Coronary artery (tissue), 2 donors: Measurements from ENCODE around the gene FANCD2OS.
A peak's percentile ranks its signal among the peaks of the same experiment; 100 is the strongest.

Experiments
- DNase-seq: peaks from one replicate; pipeline ENCODE4 v3.0.0-alpha.2; 2017; ENCODE audit warnings: low spot score
- H3K27ac ChIP-seq, 2 donors: fragments of 200-600 bp; sonication (generic); one replicate each; pipeline ENCODE4 v1.5.1; 2016 to 2019
- H3K4me3 ChIP-seq: fragments of 200-600 bp; sonication (generic); 2 replicates; pipeline ENCODE4 v1.5.1; 2016; ENCODE audit warnings: mild to moderate bottlenecking, moderate library complexity
- TF ChIP-seq, protein P1 (sequence below): fragments of 200-600 bp; sonication (generic); IDR thresholded peaks from one replicate; pipeline ENCODE4 v1.5.1; 2019; ENCODE audit warnings: antibody characterized with exemption

The FANCD2OS gene

DNA sequence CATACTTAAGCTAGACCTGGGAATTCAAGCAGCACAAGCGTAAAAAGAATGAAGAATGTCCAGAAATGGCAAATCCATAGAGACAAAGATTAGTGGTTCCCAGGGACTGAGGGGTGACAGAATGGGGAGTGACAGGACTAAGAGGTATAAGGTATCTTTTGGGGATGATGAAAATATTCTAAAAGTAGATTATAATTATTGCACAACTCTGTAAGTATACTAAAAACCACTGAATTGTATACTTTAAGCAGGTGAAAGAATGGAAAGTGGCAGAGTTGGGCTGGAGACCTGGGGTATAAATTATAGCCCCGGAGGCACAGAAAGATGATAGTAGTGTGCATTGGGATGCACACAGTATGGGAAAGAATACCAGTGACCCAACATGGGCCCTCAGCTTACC lies 13.0 kb upstream of the FANCD2OS start:
- TF ChIP-seq, protein P1, sequence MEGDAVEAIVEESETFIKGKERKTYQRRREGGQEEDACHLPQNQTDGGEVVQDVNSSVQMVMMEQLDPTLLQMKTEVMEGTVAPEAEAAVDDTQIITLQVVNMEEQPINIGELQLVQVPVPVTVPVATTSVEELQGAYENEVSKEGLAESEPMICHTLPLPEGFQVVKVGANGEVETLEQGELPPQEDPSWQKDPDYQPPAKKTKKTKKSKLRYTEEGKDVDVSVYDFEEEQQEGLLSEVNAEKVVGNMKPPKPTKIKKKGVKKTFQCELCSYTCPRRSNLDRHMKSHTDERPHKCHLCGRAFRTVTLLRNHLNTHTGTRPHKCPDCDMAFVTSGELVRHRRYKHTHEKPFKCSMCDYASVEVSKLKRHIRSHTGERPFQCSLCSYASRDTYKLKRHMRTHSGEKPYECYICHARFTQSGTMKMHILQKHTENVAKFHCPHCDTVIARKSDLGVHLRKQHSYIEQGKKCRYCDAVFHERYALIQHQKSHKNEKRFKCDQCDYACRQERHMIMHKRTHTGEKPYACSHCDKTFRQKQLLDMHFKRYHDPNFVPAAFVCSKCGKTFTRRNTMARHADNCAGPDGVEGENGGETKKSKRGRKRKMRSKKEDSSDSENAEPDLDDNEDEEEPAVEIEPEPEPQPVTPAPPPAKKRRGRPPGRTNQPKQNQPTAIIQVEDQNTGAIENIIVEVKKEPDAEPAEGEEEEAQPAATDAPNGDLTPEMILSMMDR, result no peak
- H3K27ac ChIP-seq, result no peak overlapping the region
- no peak for DNase-seq

DNA sequence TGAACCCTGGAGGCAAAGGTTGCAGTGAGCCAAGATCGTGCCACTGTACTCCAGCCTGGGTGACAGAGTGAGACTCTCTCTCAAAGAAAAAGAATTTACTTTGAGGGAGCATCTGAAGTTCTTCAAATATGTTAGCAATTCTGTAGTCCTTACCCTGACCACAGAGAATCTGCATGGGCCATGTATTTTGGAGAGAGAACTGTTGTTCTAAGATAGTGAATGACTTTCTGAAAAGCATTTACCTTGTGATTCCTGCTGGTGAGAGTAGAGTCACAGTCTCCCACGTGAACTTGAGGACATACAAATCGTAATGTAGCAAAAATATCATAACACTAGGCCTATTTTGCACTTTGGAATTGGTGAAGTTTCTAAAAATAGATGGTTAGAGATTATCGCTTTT lies 11.3 kb upstream of the FANCD2OS start:
- no peak overlapping the region for H3K4me3 ChIP-seq
- DNase-seq, result no peak

More for the DNA sequence above, 13.0 kb upstream of the FANCD2OS start:
- no peak overlapping the region for H3K4me3 ChIP-seq

DNA sequence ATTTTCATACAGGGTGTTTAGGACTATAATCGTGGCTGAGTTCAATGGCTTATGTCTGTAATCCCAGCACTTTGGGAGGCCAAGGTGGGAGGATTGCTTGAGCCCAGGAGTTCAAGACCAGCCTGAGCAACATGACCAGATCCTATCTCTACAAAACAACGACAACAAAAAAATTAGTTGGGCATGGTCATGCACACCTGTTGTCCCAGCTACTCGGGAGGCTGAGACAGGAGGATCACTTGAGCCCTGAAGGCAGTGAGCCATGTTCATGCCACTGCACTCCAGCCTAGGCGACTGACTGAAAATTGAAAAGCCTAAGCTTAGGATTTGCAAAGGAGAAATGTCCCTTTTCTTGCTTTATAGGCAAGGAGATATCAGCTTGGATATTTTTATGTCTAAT lies 8.9 kb upstream of the FANCD2OS start:
- Histone ChIP-seq H3K27ac (no peak overlapping the region), H3K4me3 (peak overlapping the region; percentile 79)
- TF ChIP-seq, protein P1, result no peak
- DNase-seq, result no peak

More for the DNA sequence above, 11.3 kb upstream of the FANCD2OS start:
- no peak overlapping the region for H3K27ac ChIP-seq
- TF ChIP-seq, protein P1, result no peak

DNA sequence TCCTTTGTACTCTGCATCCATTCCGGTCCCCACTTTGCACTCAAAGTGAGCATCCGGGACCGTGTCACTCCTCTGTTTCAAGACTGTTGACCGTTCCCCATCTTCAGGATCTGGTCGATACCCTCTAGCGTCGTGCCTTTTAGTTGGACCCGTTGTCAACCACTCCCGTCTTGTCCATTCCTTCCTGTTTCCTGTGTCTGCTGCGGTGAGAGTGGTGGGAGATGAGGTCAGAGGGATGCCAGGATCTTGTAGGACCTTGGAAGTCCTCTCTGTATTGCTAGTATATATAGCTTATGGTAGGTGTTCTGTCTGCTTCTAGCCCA lies 8.0 kb upstream of the FANCD2OS start:
- TF ChIP-seq, protein P1, result no peak
- Histone ChIP-seq H3K4me3 (peak overlapping the region; percentile 79), H3K27ac (peak overlapping the region; percentile 66 to 87)
- DNase-seq, result no peak

DNA sequence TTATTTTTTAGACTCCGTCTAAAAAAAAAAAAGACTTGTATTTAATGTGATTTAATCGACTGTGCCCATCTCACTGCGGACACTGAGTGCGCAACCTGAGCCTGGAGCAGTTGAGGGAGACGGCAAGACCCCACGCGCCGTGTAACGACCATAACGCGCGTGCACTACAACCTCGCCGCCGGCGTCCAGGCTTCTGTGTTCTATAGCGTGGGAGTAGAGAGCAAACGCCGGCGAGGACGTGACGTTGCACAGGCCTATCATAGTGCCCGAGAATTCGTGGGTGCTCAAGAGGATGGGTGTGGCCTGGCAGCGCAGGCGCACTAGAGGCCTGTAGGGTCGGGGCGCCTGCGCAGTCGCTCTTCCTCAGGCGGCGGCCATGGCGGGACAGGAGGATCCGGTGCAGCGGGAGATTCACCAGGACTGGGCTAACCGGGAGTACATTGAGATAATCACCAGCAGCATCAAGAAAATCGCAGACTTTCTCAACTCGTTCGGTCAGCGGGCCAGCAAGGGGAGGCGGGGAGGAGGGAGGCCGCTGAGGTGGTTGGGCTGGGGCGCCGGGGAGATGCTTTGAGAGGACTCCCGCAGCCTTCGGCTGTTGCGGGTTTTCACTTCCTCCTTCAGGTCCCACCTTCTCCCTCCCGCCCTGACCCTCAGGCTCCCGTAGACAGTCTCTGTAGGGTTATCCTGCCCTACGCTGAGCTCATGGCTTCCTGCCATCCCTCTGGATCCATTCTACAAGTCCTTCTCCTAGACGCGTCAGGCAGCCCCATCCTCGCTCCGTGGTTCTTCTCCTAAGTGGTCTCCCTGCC lies 7.5 kb upstream of the FANCD2OS start, which contains the start of gene BRK1:
Gene BRK1, plus strand, starts transcription at position 350 of the 812 bp plus-strand sequence. Its CDS starts 27 bp downstream, at position 377.
- peak; percentile 94 for DNase-seq
- TF ChIP-seq, protein P1, result no peak
- H3K27ac ChIP-seq, result peak within 1 kb of the TSS; percentile 66 to 87

DNA sequence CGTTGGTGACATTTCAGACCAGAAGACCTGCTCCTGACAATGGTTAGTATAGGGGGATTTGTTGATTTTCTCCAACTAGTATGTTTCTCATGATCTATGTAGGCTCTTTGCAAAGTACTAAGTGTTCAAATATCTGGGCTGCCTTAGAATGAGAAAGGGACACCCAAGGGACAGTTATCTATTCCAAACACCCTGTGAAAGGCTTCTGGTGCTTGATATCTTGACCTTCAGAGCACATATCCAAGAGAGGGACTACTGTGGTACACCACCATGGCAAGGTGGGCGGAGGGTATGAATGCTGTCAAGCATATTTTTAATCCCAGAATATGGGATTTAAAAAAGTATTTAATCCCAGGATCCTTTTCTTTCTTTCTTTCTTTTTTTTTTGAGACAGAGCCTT lies 1.1 kb downstream of the FANCD2OS start:
- DNase-seq, result no peak
- H3K27ac ChIP-seq, result no peak overlapping the region
- no peak overlapping the region for H3K4me3 ChIP-seq
- TF ChIP-seq, protein P1, result no peak

More for the DNA sequence above, 7.5 kb upstream of the FANCD2OS start, which contains the start of gene BRK1:
- H3K4me3 ChIP-seq, result peak within 1 kb of the TSS; percentile 79

DNA sequence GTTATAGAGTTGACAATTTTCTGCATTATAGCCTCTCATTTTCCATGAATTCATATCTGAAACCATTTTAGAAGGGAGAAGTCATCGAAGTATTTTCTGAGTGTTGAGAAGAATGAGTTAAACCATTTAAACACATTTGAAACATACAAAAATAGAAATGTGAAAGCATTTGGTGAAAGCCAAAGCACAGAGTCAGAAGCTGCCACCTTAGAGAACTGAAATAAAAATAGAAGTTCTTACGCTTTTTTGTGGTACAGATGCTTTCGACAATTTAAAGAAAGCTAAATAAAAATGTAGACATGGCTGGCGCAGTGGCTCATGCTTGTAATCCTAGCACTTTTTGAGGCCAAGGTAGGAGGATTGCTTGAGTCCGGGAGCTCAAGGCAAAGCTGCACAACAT lies 9.0 kb downstream of the FANCD2OS start:
- TF ChIP-seq, protein P1, result no peak
- no peak for DNase-seq
- H3K4me3 ChIP-seq, result no peak overlapping the region
- no peak overlapping the region for H3K27ac ChIP-seq
